GM08714 (cell line): ENCODE results near the gene NSD1.

Source experiments
- H3K4me3 ChIP-seq: fragments of 200-500 bp; sonication (Bioruptor generic); 2 replicates; pipeline ENCODE4 v1.5.1; 2014; ENCODE audit warnings: mild to moderate bottlenecking, low read length, inconsistent platforms
- ZNF274 ChIP-seq: IDR thresholded peaks from 2 replicates; pipeline ENCODE4 v1.6.1; 2012; ENCODE audit warnings: mild to moderate bottlenecking, low read depth, low read length

The NSD1 gene

GRCh38 chr5:177093082-177093712, 40.4 kb upstream of the NSD1 start:
- H3K4me3 ChIP-seq, result no peak overlapping the region
- no peak for TF ChIP-seq ZNF274

GRCh38 chr5:177093803-177094202, 39.8 kb upstream of the NSD1 start:
- no peak for TF ChIP-seq ZNF274
- H3K4me3 ChIP-seq, result no peak overlapping the region

- H3K4me3 ChIP-seq, result no peak overlapping the region
- no peak for TF ChIP-seq ZNF274
Observed at GRCh38 chr5:177094224-177095087, 39.1 kb upstream of the NSD1 start.

GRCh38 chr5:177095088-177095669, 38.4 kb upstream of the NSD1 start:
- no peak for TF ChIP-seq ZNF274
- no peak overlapping the region for H3K4me3 ChIP-seq

GRCh38 chr5:177096162-177097015, 37.2 kb upstream of the NSD1 start:
- no peak for TF ChIP-seq ZNF274

GRCh38 chr5:177097016-177097985, 36.3 kb upstream of the NSD1 start:
- no peak for TF ChIP-seq ZNF274
- no peak overlapping the region for H3K4me3 ChIP-seq

More at GRCh38 chr5:177096162-177097015, 37.2 kb upstream of the NSD1 start:
- no peak overlapping the region for H3K4me3 ChIP-seq

- no peak overlapping the region for H3K4me3 ChIP-seq
- no peak for TF ChIP-seq ZNF274
Observed at GRCh38 chr5:177098120-177098469, 35.5 kb upstream of the NSD1 start.

- H3K4me3 ChIP-seq, result no peak overlapping the region
- no peak for TF ChIP-seq ZNF274
Observed at GRCh38 chr5:177098470-177099141, 35.0 kb upstream of the NSD1 start.

GRCh38 chr5:177099422-177100093, 34.0 kb upstream of the NSD1 start:
- no peak for TF ChIP-seq ZNF274
- H3K4me3 ChIP-seq, result no peak overlapping the region

GRCh38 chr5:177100714-177101121, 32.9 kb upstream of the NSD1 start:
- no peak overlapping the region for H3K4me3 ChIP-seq
- TF ChIP-seq ZNF274, result no peak

- H3K4me3 ChIP-seq, result no peak overlapping the region
- no peak for TF ChIP-seq ZNF274
Observed at GRCh38 chr5:177103523-177104253, 29.9 kb upstream of the NSD1 start.
